ENCODE data around the gene DNAJB12. TPM values are rescaled to one million over a fixed set of nuclear protein-coding genes. Genes with fewer than 3 reads are reported as not detected.

Gene DNAJB12
- total and polyA plus RNA-seq, 10 of the 15 experiments (the other 5 are each of a cell fraction or from before 2014, with no cell fraction given): 4.6 to 31.6 (median 18.8) TPM

GRCh38 chr10:72329290-72330068, 25.2 kb downstream of the DNAJB12 start (continued):
- TF ChIP-seq, protein P1, sequence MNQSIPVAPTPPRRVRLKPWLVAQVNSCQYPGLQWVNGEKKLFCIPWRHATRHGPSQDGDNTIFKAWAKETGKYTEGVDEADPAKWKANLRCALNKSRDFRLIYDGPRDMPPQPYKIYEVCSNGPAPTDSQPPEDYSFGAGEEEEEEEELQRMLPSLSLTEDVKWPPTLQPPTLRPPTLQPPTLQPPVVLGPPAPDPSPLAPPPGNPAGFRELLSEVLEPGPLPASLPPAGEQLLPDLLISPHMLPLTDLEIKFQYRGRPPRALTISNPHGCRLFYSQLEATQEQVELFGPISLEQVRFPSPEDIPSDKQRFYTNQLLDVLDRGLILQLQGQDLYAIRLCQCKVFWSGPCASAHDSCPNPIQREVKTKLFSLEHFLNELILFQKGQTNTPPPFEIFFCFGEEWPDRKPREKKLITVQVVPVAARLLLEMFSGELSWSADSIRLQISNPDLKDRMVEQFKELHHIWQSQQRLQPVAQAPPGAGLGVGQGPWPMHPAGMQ (IDR thresholded peaks at IDR 0.05; ENCODE audit: borderline replicate concordance): no peak

- Histone ChIP-seq H3K4me2 (ENCODE audit: control insufficient read depth, insufficient read depth) (no peak overlapping the region), H4K20me1 (ENCODE audit: control insufficient read depth, insufficient read depth) (no peaks in the 10 kb centered on the region), H3K9me3 (replicated peaks; ENCODE audit: control insufficient read depth, insufficient read depth, low read length) (no peaks in the 10 kb centered on the region), H3K79me2 (ENCODE audit: control insufficient read depth, insufficient read depth, low read length) (no peaks in the 10 kb centered on the region; the same call in 1 of the 2 replicates), H3K27ac (ENCODE audit: control insufficient read depth, insufficient read depth) (0 out of 2 replicates have a peak overlapping the region, but pooled peaks have one; percentile 22), H3K36me3 (ENCODE audit: control insufficient read depth in 2 of 2, insufficient read depth in 2 of 2, low read length in 1 of 2) (peaks cover 3 to 5% of the 10 kb centered on the region in 2 experiments; a peak in 2 of 4 replicates), H2AFZ (ENCODE audit: control insufficient read depth, low read depth, low read length) (peak overlapping the region; percentile 28), H3K27me3 (replicated peaks in 1 of 2; ENCODE audit: control insufficient read depth in 2 of 2, insufficient read depth in 2 of 2, low read length in 1 of 2) (no peaks in the 10 kb centered on the region), H3K4me3 (no peak overlapping the region), H3K4me1 (ENCODE audit: control insufficient read depth, insufficient read depth, low read length) (peaks cover 49% of the 10 kb centered on the region), H3K9ac (ENCODE audit: control insufficient read depth, insufficient read depth, low read length) (peak overlapping the region; percentile 0; the same call in 1 of the 2 replicates)
- CTCF ChIA-PET: interaction anchor here (0.5 to 16.6 kb wide), 9 partner anchors 13 to 280 kb away, joined by 3 to 275 read pairs (median 5); partner anchors contain the start of gene DDIT4
- SMC1A ChIA-PET (ENCODE audit: uncharacterized antibody, unreplicated experiment): interaction anchor here (0.7 to 2.1 kb wide), 8 partner anchors 8 to 280 kb away, joined by 3 to 12 read pairs (median 5); no protein-coding TSS in a partner anchor
- DNase-seq (ENCODE audit: low read depth, low spot score) (no peak), FAIRE-seq (no peak), ATAC-seq (peak; percentile 3; the same call in 1 of the 3 replicates)
- WGBS (ENCODE audit: insufficient coverage, insufficient replicate concordance, low lambda C conversion rate, missing lambda C conversion rate): 9% methylated on average over 4 of the region's 5 CpGs
- no TSS peak for BruUV-seq (replicated peaks)
- in situ Hi-C loops (cut with MboI): no loop called here
- POLR2A ChIA-PET: interaction anchor here (0.8 to 5.8 kb wide), 6 partner anchors 8 to 69 kb away, joined by 3 to 56 read pairs (median 6); partner anchors contain the start of gene DDIT4
- no peak for TF ChIP-seq RAD51 (IDR thresholded peaks at IDR 0.05)
- peak; percentile 13; the same call in 1 of the 2 replicates for TF ChIP-seq POLR2A (IDR thresholded peaks at IDR 0.05; ENCODE audit: low read depth, low read length)
- RAD21 ChIA-PET (ENCODE audit: unreplicated experiment): interaction anchor here (0.6 to 10.0 kb wide), 10 partner anchors 8 to 1304 kb away, joined by 3 to 170 read pairs (median 4); no protein-coding TSS in a partner anchor
- intact Hi-C loops (cut with micrococcal nuclease; ENCODE audit: unreplicated experiment): no loop called here
Measured at GRCh38 chr10:72328829-72329204, 25.9 kb downstream of the DNAJB12 start.

Data from GM12878 (cell line).